GM21786 (cell line): ENCODE measurements around the gene CLSTN1.

Experiments used
- ATAC-seq: cut with Tn5 transposase; IDR thresholded peaks from one replicate; pipeline ENCODE4 v1.9.1; 2021; ENCODE audit not compliant: unreplicated experiment

The CLSTN1 gene

DNA sequence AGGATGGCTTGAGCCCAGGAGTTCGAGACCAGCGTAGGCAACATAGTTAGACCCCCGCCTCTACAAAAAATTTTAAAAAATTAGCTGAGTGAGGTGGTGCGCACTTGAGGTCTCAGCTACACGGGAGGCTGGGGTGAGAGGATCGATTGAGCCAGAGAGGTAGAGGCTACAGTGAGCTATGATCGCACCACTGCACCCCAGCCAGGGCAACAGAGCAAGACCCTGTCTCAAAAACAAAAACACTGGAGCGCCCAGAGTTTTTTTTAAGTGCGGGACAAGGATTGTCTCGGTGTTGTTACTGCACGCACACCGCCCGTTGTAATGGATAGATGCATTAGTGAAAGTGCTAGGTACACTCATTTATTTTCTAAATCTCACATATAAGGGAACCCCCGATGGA is 135.2 kb downstream of the CLSTN1 start:
- no peak for ATAC-seq

DNA sequence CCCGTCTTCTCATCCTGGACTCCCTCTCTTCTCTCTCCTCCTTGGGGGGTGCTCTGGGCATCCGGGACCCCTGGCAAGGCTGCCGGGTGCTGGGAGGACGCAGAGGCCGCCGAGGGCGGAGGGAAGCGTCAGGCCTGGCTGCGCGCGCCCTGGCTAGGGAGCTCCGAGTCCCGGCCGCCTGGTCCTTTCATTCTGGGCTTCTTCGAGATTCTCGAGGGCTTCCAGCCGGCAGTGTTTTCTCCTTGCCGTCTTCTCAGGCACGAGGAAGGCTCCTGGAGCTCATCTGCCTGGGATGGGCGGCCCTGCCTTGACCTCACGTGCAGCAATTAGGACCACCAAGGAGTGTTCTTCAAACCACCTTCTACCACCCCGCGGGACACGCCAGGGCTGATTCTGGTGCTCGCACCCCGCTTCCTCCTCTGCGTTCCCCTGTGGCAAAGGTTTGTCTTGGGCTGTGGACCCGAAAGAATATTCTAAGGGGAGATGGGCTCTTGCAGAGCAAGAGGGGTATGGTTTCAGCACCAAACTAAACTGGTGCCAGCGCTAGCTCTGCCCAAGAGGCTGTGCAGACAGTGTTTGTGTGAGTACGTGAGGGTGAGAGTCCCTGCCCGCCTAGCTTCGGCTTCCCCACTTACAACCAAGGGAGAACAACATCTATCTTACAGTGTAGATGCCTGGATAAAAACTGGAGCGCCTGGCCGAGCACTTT is 135.7 kb downstream of the CLSTN1 start:
- no peak for ATAC-seq

DNA sequence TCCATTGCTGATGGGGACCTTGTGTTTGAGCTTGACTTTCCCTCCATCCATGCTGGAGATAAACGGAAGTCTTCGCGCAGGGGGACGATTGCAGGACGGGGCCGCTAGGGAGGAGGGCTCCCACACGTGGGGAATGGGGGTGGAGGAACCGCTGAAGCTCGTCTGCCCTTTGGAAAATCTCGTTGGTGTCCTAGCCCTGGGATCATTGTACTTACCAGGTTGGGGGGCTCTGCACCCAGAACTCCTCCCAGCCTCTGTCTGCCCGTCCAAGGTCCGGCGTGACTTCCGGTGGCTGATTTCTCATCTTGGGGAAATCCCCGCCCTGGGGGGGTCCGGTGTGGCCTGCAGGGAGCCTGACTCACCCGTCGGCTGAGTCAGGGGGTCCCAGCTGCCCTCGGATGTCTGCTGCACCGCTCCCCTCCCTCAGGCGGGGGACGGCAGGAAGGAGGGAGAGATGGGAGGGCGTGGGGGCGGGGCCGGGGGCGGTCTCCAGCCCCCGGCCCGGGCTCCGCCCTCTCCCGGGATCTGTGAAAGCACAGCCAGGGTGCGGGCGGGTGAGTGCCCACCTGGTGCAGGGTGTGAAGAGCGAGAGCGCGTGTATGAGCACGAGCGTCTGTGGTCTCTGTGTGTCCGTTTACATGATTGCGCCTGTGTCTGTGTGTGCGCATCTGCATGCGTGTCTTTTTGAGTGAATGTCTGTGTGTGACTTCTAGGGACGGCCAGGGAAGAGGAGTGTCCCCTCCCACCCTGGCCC is 136.5 kb downstream of the CLSTN1 start:
- peak; percentile 37 for ATAC-seq

DNA sequence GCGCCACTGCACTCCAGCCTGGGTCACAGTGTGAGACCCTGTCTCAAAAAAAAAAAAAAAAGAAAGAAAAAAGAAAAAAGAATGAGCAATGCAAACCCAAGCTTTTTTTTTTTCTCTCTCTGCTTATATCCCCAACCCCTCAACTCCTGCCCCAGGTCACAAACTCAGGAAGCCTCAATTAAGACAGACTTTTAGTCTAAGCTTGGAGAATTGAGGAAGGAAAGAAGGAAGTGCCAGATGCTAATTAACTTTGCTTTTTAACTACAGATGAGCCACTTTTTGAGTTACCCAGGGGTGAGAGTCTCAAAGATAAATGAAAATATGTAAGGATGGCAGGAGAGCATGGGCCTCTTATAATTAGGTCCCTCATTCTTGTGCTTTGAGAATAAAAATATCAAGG is 139.0 kb downstream of the CLSTN1 start:
- no peak for ATAC-seq

DNA sequence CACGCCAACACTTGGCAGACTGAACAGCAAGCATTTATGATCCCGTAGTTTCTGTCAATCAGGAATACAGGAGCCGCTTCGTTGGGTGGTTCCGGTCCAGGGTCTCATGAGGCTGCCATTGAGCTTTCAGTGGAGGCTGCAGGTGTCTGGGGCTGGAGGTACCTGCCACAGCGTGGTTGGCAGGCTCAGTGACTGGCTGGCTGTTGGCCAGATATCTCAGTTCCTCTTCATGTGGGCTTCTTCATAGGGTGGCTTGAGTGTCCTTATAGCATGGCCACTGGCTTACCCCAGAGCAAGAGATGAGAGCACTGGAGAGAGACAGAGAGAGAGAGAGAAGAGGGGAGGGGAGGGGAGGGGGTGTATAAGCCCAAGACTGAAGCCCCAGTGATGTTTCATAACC is 142.9 kb downstream of the CLSTN1 start:
- ATAC-seq: no peak

DNA sequence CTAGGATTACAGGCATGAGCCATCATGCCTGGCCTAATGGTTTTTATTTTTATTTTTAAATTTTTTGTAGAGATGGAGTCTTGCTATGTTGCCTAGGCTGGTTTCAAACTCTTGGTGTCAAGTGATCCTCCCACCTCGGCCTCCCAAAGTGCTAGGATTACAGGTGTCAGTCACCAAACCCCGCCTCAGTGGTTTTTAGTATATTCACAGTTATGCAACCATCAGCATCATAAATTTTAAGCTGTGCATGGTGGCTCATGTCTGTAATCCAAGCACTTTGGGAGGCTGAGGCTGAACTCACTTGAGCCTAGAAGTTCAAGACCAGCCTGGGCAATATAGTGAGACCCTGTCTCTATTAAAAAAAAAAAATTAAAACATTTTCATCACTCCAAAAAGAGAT is 143.7 kb downstream of the CLSTN1 start:
- no peak for ATAC-seq
